22Rv1 (cell line): ENCODE data around the gene MGAT3.

Source experiments
- CTCF ChIP-seq: fragments of 450-650 bp; IDR thresholded peaks from 2 replicates; pipeline ENCODE4 v1.5.1; 2017; ENCODE audit warnings: mild to moderate bottlenecking
- ZFX ChIP-seq: fragments of 450-650 bp; IDR thresholded peaks from 2 replicates; pipeline ENCODE4 v1.6.1; 2017; ENCODE audit warnings: antibody characterized with exemption, borderline replicate concordance

- TF ChIP-seq CTCF (no peak), ZFX (no peak)
These were observed 28.2 kb upstream of the MGAT3 start for GRCh38 chr22:39428597-39429071.
